Neural crest cell (in vitro differentiated cells): ENCODE results near the gene CD22. TPM values are rescaled to one million over a fixed set of nuclear protein-coding genes. Genes with fewer than 3 reads are reported as not detected.

Source experiments
- DNase-seq: peaks from one replicate; pipeline ENCODE4 v3.0.0; 2021; ENCODE audit warnings: low read depth, mixed read lengths, low spot score
- H3K27ac Mint-ChIP-seq: one replicate; pipeline ENCODE4 v1.8.0; 2021; ENCODE audit warnings: mild to moderate bottlenecking, mixed read lengths; ENCODE audit not compliant: unreplicated experiment
- H3K27me3 Mint-ChIP-seq: 2 replicates; pipeline ENCODE4 v1.8.0; 2021; ENCODE audit warnings: low read depth, mild to moderate bottlenecking, mixed read lengths
- H3K36me3 Mint-ChIP-seq: 2 replicates; pipeline ENCODE4 v1.8.0; 2021; ENCODE audit warnings: low read depth, mild to moderate bottlenecking, mixed read lengths
- H3K4me1 Mint-ChIP-seq: 2 replicates; pipeline ENCODE4 v1.8.0; 2021; ENCODE audit warnings: mixed read lengths
- H3K4me3 Mint-ChIP-seq: one replicate; pipeline ENCODE4 v1.8.0; 2021; ENCODE audit warnings: mild to moderate bottlenecking, mixed read lengths
- H3K9me3 Mint-ChIP-seq: 2 replicates; pipeline ENCODE4 v1.8.0; 2021; ENCODE audit warnings: mixed read lengths
- CTCF ChIP-seq: fragments of 200-600 bp; sonication (generic); conservative IDR thresholded peaks from 2 replicates; pipeline ENCODE4 v1.5.0; 2021; ENCODE audit warnings: antibody characterized with exemption, mild to moderate bottlenecking
- long read RNA-seq: library from polyadenylated mRNA; unstranded; transcript quantifications from one replicate; pipeline ENCODE4 v2.0.0, GENCODE V29; 2020
- total RNA-seq: library from RNA; stranded (reverse); gene quantifications from 2 replicates; pipeline ENCODE4 v1.2.1, GENCODE V29; 2021

The CD22 gene
- not detected in 2 replicates for total RNA-seq
- long read RNA-seq, result 0 reads

- H3K27ac Mint-ChIP-seq, result no peak within 1 kb of the TSS
- H3K27me3 Mint-ChIP-seq, result peaks cover 25% of the 10 kb centered on the region
- DNase-seq, result no peak
- no peaks in the 10 kb centered on the region for H3K4me1 Mint-ChIP-seq
- no peak for TF ChIP-seq CTCF
- no peaks in the 10 kb centered on the region for H3K36me3 Mint-ChIP-seq
- no peak within 1 kb of the TSS for H3K4me3 Mint-ChIP-seq
- no peaks in the 10 kb centered on the region for H3K9me3 Mint-ChIP-seq
Measured at GRCh38 chr19:35328851-35329285, at the start of gene CD22. Gene CD22, plus strand, starts transcription at chr19:35329187. Its CDS starts 2,854 bp downstream, at chr19:35332041.

GRCh38 chr19:35279374-35279773 is 49.6 kb upstream of the CD22 start:
- Mint-ChIP-seq H3K27ac (no peak overlapping the region), H3K27me3 (peaks cover 20% of the 10 kb centered on the region), H3K4me1 (no peaks in the 10 kb centered on the region), H3K4me3 (no peak overlapping the region), H3K36me3 (peaks cover 5% of the 10 kb centered on the region), H3K9me3 (no peaks in the 10 kb centered on the region)
- DNase-seq, result no peak
- no peak for TF ChIP-seq CTCF

GRCh38 chr19:35279985-35280821 is 48.8 kb upstream of the CD22 start:
- H3K4me1 Mint-ChIP-seq, result no peaks in the 10 kb centered on the region
- no peak overlapping the region for H3K4me3 Mint-ChIP-seq
- peaks cover 25% of the 10 kb centered on the region for H3K27me3 Mint-ChIP-seq
- no peaks in the 10 kb centered on the region for H3K9me3 Mint-ChIP-seq
- DNase-seq, result no peak
- no peak overlapping the region for H3K27ac Mint-ChIP-seq
- peaks cover 5% of the 10 kb centered on the region for H3K36me3 Mint-ChIP-seq
- TF ChIP-seq CTCF, result no peak

- no peaks in the 10 kb centered on the region for H3K36me3 Mint-ChIP-seq
- peaks cover 25% of the 10 kb centered on the region for H3K27me3 Mint-ChIP-seq
- H3K4me1 Mint-ChIP-seq, result no peaks in the 10 kb centered on the region
- TF ChIP-seq CTCF, result no peak
- H3K27ac Mint-ChIP-seq, result no peak overlapping the region
- DNase-seq, result no peak
- no peak overlapping the region for H3K4me3 Mint-ChIP-seq
- no peaks in the 10 kb centered on the region for H3K9me3 Mint-ChIP-seq
Measured at GRCh38 chr19:35281303-35281702, 47.7 kb upstream of the CD22 start.

- TF ChIP-seq CTCF, result no peak
- H3K36me3 Mint-ChIP-seq, result no peaks in the 10 kb centered on the region
- H3K4me3 Mint-ChIP-seq, result no peak overlapping the region
- H3K9me3 Mint-ChIP-seq, result no peaks in the 10 kb centered on the region
- no peak overlapping the region for H3K27ac Mint-ChIP-seq
- H3K4me1 Mint-ChIP-seq, result no peaks in the 10 kb centered on the region
- peaks cover 25% of the 10 kb centered on the region for H3K27me3 Mint-ChIP-seq
- DNase-seq, result no peak
Measured at GRCh38 chr19:35284153-35285094, 44.6 kb upstream of the CD22 start.
